HG03097 (cell line): ENCODE measurements around the gene ZCCHC7.
"Not testable (repeated sequence)": the region's sequence is repeated elsewhere in the genome, so short reads cannot be mapped to it uniquely, and the experiment has no call there.

ENCODE experiments used
- ATAC-seq: cut with Tn5 transposase; IDR thresholded peaks from one replicate; pipeline ENCODE4 v1.9.1; 2021; ENCODE audit not compliant: unreplicated experiment, low FRiP score

Gene ZCCHC7

GRCh38 chr9:37167456-37168047 lies 47.2 kb downstream of the ZCCHC7 start:
- no peak for ATAC-seq

DNA sequence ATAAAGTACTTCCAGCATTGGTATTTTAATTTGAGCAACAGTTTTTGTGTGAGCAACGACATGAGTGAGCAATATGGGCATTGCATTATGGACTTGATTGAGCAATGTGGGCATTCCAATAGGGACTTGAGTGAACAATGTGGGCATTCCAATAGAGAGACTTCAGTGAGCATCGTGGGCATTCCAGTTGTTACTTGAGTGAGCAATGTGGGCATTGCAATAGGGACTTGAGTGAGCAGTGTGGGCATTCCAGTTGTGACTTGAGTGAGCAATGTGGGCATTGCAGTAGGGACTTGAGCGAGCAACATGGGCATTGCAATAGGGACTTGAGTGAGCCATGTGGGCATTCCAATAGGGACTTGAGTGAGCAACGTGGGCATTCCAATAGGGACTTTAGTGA lies 52.2 kb downstream of the ZCCHC7 start:
- ATAC-seq, result no peak

DNA sequence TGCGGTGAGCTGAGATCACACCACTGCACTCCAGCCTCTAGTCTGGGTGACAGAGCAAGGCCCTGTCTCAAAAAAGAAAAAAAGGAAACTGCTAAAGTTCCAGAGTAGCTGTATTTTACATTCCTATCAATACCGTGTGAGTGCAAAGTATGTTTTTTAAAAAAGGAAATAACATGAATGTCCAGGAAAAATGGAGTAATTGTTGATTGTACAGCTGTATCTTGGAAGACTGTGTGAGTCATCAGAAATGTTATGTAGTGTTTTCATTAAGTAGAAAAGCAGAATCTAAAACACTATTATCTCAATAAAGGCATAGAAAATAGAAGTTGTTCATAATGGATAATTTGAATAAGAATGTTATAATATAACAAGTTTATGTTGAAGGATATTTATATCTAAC lies 53.9 kb downstream of the ZCCHC7 start:
- ATAC-seq, result no peak

DNA sequence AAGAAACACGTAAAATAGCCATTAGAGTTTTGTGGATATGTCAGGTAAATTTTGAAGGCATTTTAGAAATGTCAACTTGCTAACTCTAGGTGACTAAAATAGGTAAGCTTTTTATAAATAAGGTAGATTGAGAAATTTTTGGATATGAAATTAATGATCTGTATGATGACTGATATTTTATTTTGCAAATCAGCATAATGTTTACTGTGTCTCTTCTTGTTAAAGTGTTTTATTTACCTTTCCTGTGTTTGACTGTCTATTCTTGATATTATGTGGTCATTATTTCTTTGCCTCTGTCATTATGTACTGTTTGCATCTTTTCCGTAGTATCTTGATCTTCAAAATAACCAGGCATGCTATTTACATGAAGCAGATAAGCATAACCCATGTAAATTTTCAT lies 58.4 kb downstream of the ZCCHC7 start:
- ATAC-seq, result no peak

- ATAC-seq, result no peak
Observed at GRCh38 chr9:37179576-37179975, 59.2 kb downstream of the ZCCHC7 start.

DNA sequence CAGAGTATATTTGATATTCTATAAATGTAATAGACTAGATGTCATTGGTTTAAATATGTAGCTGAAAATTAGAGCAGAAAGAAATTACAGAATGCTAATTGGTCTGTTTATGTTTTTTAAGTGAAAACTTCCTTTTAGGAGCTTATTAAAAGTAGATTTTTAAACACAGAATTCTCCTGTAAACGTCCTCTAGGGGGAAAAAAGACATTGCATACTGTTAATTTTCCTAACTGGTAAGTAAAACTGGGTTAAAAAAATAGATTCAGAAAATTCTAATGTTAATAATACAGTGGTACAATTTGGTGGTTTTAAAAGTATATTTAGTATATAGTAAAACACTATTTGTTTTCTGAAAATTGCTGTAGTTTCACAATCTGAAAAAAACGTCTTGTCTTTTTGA lies 59.8 kb downstream of the ZCCHC7 start:
- no peak for ATAC-seq

DNA sequence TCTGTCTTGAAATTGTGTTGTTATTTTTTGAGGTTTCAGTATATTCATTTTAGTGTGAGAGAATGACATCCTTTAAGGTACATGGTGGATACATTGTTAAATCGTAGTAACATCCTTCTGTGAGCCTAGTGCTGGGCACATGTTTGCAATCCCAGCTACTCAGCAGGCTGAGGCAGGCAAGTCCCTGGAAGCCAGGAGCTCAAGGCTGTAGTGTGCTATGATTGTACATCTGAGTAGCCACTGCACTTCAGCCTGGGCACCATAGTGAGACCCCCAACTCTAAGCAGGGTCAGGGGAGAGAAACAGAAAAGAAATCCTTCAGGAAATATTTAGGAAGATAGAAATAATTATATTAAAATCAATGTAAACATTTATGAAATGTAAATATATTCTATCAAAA lies 62.3 kb downstream of the ZCCHC7 start:
- ATAC-seq, result no peak

GRCh38 chr9:37184905-37185867 lies 64.8 kb downstream of the ZCCHC7 start:
- no peak for ATAC-seq

DNA sequence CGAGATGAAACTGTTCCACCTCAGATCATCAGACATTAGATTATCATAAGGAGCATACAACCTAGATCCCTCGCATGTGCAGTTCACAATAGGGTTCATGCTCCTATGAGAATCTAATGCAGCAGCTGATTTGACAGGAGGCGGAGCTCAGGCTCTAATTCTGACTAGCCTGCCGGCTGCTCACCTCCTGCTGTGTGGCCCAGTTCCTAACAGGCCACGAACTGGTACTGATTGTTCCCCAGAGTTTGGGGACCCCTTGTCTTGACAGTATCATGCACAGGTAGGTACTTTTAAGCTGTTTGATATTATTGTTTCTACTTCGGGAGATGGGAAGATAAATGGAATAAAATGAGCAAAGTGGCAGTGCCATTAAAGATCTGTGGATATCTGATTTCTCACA lies 66.9 kb downstream of the ZCCHC7 start:
- no peak for ATAC-seq

DNA sequence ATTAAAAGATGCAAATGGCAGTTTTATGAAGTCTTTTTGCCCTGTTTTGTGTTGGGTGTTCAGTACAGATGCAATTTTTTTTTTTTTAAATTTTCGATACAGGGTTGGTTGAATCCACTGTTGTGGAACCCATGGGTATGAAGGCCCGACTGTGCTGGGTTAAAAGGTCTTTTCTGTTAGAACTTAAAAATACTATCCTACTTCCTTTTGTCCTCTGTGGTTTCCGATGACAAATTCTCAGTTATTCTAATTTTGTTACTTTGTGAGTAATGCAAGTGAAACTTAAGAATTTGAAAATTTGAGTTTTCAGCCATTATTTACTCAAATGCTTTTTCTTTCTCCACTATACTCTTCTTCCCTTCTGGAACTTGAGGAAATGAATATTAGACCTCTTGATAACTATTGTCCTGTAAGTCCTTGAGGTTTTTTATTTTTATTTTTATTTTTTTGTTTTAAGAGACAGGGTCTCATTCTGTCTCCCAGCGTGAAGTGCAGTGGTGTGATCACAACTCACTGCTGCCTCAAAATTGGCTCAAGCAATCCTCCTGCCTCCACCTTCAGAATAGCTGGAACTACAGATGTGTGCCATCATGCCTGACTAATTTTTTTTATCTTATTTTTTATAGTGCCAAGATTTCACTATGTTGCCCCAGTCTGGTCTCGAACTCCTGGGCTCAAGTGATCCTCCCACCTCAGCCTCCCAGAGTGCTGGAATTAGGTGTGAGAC lies 67.5 kb downstream of the ZCCHC7 start:
- no peak for ATAC-seq

- ATAC-seq, result not testable (repeated sequence)
Observed at GRCh38 chr9:37190739-37191138, 70.4 kb downstream of the ZCCHC7 start.

DNA sequence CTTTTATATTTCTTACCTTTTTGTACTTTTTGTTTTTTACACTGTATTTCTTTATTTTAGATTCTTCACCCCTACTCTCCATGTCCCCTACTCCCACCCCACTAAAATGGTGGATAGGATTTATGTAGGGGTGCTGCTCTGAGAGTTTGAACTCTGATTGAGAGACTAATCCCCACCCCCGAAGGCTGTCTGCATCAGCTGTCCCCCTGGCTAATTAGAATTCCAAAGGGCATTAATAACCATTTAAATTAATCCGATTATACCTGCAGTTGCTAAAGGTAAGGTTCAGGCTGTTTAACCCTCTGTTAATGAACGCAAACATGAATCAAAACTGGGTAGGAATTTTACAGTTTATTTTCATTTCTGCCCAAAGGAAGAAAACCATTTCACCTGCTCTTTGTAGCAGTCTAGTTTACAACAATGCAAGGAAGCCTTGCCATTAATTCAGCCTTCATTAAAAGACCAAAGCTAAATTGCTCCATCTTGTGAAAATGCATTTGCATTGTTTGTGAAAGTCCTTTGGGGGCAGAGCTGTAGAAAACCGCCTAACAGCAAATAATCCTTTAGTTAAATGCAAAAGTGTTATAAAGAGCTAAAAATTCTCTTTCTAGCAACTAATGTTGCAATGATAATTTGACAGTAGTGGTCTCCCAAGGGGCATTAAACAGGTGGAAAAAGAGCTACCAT lies 71.2 kb downstream of the ZCCHC7 start:
- no peak for ATAC-seq

GRCh38 chr9:37192803-37193202 lies 72.4 kb downstream of the ZCCHC7 start:
- no peak for ATAC-seq

- no peak for ATAC-seq
Observed at GRCh38 chr9:37197158-37198038, 77.0 kb downstream of the ZCCHC7 start.

DNA sequence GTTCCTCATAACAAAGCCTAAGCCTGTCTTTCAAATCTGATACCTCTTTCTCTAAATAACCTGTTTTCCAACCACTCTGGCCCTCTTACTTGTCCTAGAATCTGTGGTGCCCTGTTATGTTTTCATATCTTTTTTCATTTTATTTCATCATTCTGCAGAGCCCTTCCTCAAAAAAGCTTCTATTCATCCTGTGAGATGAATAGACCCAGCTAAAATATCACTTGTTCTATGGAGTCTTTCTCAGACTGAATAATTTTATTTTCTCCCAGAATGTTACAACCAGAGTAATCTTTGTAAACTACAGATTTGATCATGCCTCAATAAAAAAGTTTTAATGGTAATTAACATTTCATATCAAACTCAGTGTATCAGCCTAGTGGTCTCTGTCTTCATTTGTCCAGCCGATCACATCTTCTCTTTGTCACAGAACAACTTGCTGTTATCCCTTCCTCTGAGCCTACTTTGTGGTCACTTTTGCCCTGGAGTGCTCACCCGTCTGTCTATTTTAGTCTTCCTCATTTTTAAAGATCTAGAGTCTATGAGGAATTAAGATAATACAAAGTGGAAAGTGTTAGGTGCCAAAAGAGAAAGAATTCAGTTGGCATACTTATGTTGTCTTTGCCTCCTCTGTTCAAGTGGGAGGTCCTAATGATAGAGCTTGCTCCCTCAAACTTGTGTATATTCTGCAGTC lies 77.8 kb downstream of the ZCCHC7 start:
- no peak for ATAC-seq

DNA sequence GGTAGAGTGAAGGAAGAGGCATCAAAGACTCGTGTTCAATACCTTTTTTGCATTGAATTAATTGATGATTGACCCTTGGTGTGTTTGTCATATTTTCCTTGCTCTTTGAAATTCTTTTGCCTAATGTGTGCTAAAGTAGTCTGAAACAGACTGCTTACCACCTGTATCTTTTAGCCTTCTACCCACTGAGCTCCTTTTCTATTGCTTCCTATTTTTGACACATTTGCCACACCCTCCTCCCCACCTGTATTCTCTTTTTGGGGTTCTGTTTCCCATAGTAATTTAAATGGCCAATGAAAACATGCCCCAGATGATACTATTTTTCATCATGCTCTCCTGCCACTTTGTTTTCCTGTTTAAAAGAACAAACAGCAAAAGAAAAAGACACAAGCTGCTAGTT lies 78.5 kb downstream of the ZCCHC7 start:
- no peak for ATAC-seq

GRCh38 chr9:37200433-37201005 lies 80.1 kb downstream of the ZCCHC7 start:
- ATAC-seq, result no peak

GRCh38 chr9:37201581-37201980 lies 81.2 kb downstream of the ZCCHC7 start:
- no peak for ATAC-seq

DNA sequence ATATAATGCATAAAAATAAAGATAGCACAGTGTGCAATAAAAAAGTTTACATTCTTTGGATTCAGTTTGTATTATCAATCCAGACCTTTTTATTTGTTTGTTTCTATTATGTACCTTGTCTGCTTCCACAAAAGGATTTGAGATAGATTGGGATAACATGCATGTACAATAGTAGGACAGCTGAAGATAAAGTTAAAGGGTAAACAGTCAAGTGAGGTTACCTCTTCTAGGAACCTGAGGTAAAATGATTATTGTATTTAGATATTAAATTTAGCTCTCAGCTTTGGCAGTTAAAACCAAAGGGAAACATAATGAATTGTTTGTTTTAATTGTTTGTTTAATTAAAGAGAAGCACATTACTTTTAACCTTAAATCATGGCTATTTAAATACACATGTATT lies 81.7 kb downstream of the ZCCHC7 start:
- ATAC-seq, result no peak
